Dendritic cell treated with granulocyte-macrophage colony-stimulating factor and Interleukin-4, amounts not matched to agents 40 ng/mL and 50 ng/mL, for 4 days (primary cell): ENCODE data around the gene CMIP.

Source experiments
- H3K27ac Mint-ChIP-seq: one replicate; pipeline ENCODE4 v1.8.0; 2022; ENCODE audit warnings: mild to moderate bottlenecking, mixed read lengths
- H3K27me3 Mint-ChIP-seq: one replicate; pipeline ENCODE4 v1.8.0; 2022; ENCODE audit warnings: mild to moderate bottlenecking, mixed read lengths
- H3K36me3 Mint-ChIP-seq: one replicate; pipeline ENCODE4 v1.8.0; 2022; ENCODE audit warnings: low read depth, mixed read lengths
- H3K4me1 Mint-ChIP-seq: one replicate; pipeline ENCODE4 v1.8.0; 2022; ENCODE audit warnings: low read depth, mixed read lengths
- H3K4me3 Mint-ChIP-seq: one replicate; pipeline ENCODE4 v1.8.0; 2022; ENCODE audit warnings: mild to moderate bottlenecking, moderate library complexity, mixed read lengths
- H3K9me3 Mint-ChIP-seq: one replicate; pipeline ENCODE4 v1.8.0; 2022; ENCODE audit warnings: mixed read lengths
- intact Hi-C: fragments of 100-400 bp; cut with micrococcal nuclease; formaldehyde crosslinking; loops from one replicate; pipeline ENCODE4 v1.15.0; 2022

Gene CMIP

GRCh38 chr16:81488687-81489411 is 44.2 kb downstream of the CMIP start:
- H3K36me3 Mint-ChIP-seq: peaks cover 68% of the 10 kb centered on the region
- H3K4me3 Mint-ChIP-seq: no peak overlapping the region
- H3K27ac Mint-ChIP-seq: no peak overlapping the region
- intact Hi-C loops: no loop called here
- H3K9me3 Mint-ChIP-seq: no peaks in the 10 kb centered on the region
- no peaks in the 10 kb centered on the region for H3K27me3 Mint-ChIP-seq
- H3K4me1 Mint-ChIP-seq: peaks cover 100% of the 10 kb centered on the region

- intact Hi-C loops: no loop called here
- H3K4me3 Mint-ChIP-seq: no peak overlapping the region
- H3K27me3 Mint-ChIP-seq: no peaks in the 10 kb centered on the region
- no peaks in the 10 kb centered on the region for H3K9me3 Mint-ChIP-seq
- peaks cover 97% of the 10 kb centered on the region for H3K4me1 Mint-ChIP-seq
- H3K36me3 Mint-ChIP-seq: peaks cover 73% of the 10 kb centered on the region
- peak overlapping the region; percentile 45 for H3K27ac Mint-ChIP-seq
Observed at GRCh38 chr16:81489547-81490267, 45.1 kb downstream of the CMIP start.

- Mint-ChIP-seq H3K27ac (peak overlapping the region; percentile 55), H3K4me1 (peaks cover 96% of the 10 kb centered on the region), H3K36me3 (peaks cover 71% of the 10 kb centered on the region), H3K4me3 (no peak overlapping the region), H3K27me3 (no peaks in the 10 kb centered on the region), H3K9me3 (no peaks in the 10 kb centered on the region)
- intact Hi-C loops: no loop called here
Observed at GRCh38 chr16:81491541-81492188, 47.1 kb downstream of the CMIP start.

- H3K27ac Mint-ChIP-seq: peak overlapping the region; percentile 55
- H3K4me1 Mint-ChIP-seq: peaks cover 95% of the 10 kb centered on the region
- intact Hi-C loops: no loop called here
- H3K36me3 Mint-ChIP-seq: peaks cover 66% of the 10 kb centered on the region
- H3K27me3 Mint-ChIP-seq: no peaks in the 10 kb centered on the region
- no peak overlapping the region for H3K4me3 Mint-ChIP-seq
- no peaks in the 10 kb centered on the region for H3K9me3 Mint-ChIP-seq
Observed at GRCh38 chr16:81492311-81492761, 47.7 kb downstream of the CMIP start.

- intact Hi-C loops: no loop called here
- H3K4me3 Mint-ChIP-seq: no peak overlapping the region
- H3K36me3 Mint-ChIP-seq: peaks cover 66% of the 10 kb centered on the region
- peak overlapping the region; percentile 55 for H3K27ac Mint-ChIP-seq
- H3K27me3 Mint-ChIP-seq: no peaks in the 10 kb centered on the region
- H3K9me3 Mint-ChIP-seq: no peaks in the 10 kb centered on the region
- peaks cover 94% of the 10 kb centered on the region for H3K4me1 Mint-ChIP-seq
Observed at GRCh38 chr16:81492965-81493754, 48.6 kb downstream of the CMIP start.

GRCh38 chr16:81493755-81494433 is 49.3 kb downstream of the CMIP start:
- H3K4me1 Mint-ChIP-seq: peaks cover 94% of the 10 kb centered on the region
- no peak overlapping the region for H3K4me3 Mint-ChIP-seq
- H3K27ac Mint-ChIP-seq: peak overlapping the region; percentile 55
- no peaks in the 10 kb centered on the region for H3K9me3 Mint-ChIP-seq
- intact Hi-C loops: no loop called here
- no peaks in the 10 kb centered on the region for H3K27me3 Mint-ChIP-seq
- peaks cover 66% of the 10 kb centered on the region for H3K36me3 Mint-ChIP-seq

- Mint-ChIP-seq H3K4me1 (peaks cover 94% of the 10 kb centered on the region), H3K27ac (no peak overlapping the region), H3K36me3 (peaks cover 66% of the 10 kb centered on the region), H3K4me3 (no peak overlapping the region), H3K9me3 (no peaks in the 10 kb centered on the region), H3K27me3 (no peaks in the 10 kb centered on the region)
- intact Hi-C loops: no loop called here
Observed at GRCh38 chr16:81494434-81494806, 49.8 kb downstream of the CMIP start.

- intact Hi-C loops: no loop called here
- Mint-ChIP-seq H3K9me3 (no peaks in the 10 kb centered on the region), H3K4me1 (peaks cover 94% of the 10 kb centered on the region), H3K27ac (no peak overlapping the region), H3K4me3 (no peak overlapping the region), H3K36me3 (peaks cover 69% of the 10 kb centered on the region), H3K27me3 (no peaks in the 10 kb centered on the region)
Observed at GRCh38 chr16:81494888-81495287, 50.3 kb downstream of the CMIP start.

- H3K27me3 Mint-ChIP-seq: no peaks in the 10 kb centered on the region
- H3K36me3 Mint-ChIP-seq: peaks cover 72% of the 10 kb centered on the region
- no peak overlapping the region for H3K27ac Mint-ChIP-seq
- no peaks in the 10 kb centered on the region for H3K9me3 Mint-ChIP-seq
- H3K4me3 Mint-ChIP-seq: no peak overlapping the region
- peaks cover 94% of the 10 kb centered on the region for H3K4me1 Mint-ChIP-seq
- intact Hi-C loops: no loop called here
Observed at GRCh38 chr16:81495321-81496234, 51.0 kb downstream of the CMIP start.

- Mint-ChIP-seq H3K4me3 (no peak overlapping the region), H3K27ac (no peak overlapping the region), H3K9me3 (no peaks in the 10 kb centered on the region), H3K27me3 (no peaks in the 10 kb centered on the region), H3K36me3 (peaks cover 69% of the 10 kb centered on the region), H3K4me1 (peaks cover 94% of the 10 kb centered on the region)
- intact Hi-C loops: no loop called here
Observed at GRCh38 chr16:81496321-81496720, 51.7 kb downstream of the CMIP start.

- H3K27me3 Mint-ChIP-seq: no peaks in the 10 kb centered on the region
- no peaks in the 10 kb centered on the region for H3K9me3 Mint-ChIP-seq
- H3K27ac Mint-ChIP-seq: no peak overlapping the region
- H3K4me3 Mint-ChIP-seq: no peak overlapping the region
- peaks cover 94% of the 10 kb centered on the region for H3K4me1 Mint-ChIP-seq
- intact Hi-C loops: no loop called here
- peaks cover 65% of the 10 kb centered on the region for H3K36me3 Mint-ChIP-seq
Observed at GRCh38 chr16:81496742-81497141, 52.1 kb downstream of the CMIP start.

- Mint-ChIP-seq H3K4me3 (peak overlapping the region; percentile 24), H3K27ac (peak overlapping the region; percentile 59), H3K27me3 (no peaks in the 10 kb centered on the region), H3K36me3 (peaks cover 62% of the 10 kb centered on the region), H3K4me1 (peaks cover 94% of the 10 kb centered on the region), H3K9me3 (no peaks in the 10 kb centered on the region)
- intact Hi-C loops: no loop called here
Observed at GRCh38 chr16:81497690-81498089, 53.1 kb downstream of the CMIP start.
